ENCODE measurements around the gene USP17L21.
"Not testable (repeated sequence)": the region's sequence is repeated elsewhere in the genome, so short reads cannot be mapped to it uniquely, and the experiment has no call there.

Gene USP17L21, protein sequence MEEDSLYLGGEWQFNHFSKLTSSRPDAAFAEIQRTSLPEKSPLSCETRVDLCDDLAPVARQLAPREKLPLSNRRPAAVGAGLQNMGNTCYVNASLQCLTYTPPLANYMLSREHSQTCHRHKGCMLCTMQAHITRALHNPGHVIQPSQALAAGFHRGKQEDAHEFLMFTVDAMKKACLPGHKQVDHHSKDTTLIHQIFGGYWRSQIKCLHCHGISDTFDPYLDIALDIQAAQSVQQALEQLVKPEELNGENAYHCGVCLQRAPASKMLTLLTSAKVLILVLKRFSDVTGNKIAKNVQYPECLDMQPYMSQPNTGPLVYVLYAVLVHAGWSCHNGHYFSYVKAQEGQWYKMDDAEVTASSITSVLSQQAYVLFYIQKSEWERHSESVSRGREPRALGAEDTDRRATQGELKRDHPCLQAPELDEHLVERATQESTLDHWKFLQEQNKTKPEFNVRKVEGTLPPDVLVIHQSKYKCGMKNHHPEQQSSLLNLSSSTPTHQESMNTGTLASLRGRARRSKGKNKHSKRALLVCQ

DNA sequence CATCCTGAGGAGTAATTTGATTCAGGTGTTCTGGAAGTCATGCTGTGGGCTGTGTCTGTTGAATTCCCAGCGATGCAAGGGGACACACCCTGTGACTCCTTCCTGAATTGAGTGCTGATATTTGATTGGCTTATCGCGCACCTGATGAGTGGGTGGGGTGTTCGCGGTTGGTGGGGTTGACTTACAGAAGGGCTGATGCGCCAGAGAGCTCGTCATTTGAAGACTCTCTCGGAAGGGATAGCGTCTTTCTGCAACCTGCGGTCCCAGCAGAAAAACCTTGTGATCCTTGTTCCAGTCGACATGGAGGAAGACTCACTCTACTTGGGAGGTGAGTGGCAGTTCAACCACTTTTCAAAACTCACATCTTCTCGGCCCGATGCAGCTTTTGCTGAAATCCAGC, at the start of gene USP17L21:
Gene USP17L21 (plus strand): TSS at position 301 of the 400 bp plus-strand sequence. CDS start 0 bp downstream, at position 301.
- not testable (repeated sequence) for H3K4me3 ChIP-seq (ENCODE audit: low read depth, low read length)

DNA sequence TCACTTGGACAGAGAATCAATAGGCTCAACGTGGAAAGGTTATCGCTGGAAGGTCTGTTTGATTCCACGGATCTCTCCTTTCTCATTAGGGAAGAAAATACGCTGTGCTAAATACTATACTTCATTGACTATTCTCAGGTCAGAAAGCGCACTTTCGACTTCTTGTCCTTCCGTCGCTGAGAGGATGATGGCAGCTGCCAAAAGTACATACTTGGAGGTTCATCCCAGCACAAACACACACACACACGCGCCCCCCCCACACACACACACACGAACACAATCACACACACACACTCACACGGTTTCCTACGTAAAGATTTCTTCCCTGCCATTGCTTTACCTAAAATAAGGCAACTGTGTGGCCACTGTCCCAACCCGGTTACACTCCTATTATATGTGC, 48.0 kb upstream of the USP17L21 start:
- not testable (repeated sequence) for H3K4me3 ChIP-seq (ENCODE audit: low read depth, low read length)

DNA sequence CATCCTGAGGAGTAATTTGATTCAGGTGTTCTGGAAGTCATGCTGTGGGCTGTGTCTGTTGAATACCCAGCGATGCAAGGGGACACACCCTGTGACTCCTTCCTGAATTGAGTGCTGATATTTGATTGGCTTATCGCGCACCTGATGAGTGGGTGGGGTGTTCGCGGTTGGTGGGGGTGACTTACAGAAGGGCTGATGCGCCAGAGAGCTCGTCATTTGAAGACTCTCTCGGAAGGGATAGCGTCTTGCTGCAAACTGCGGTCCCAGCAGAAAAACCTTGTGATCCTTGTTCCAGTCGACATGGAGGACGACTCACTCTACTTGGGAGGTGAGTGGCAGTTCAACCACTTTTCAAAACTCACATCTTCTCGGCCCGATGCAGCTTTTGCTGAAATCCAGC, 47.6 kb upstream of the USP17L21 start, which contains the start of gene USP17L11:
Gene USP17L11 (plus strand): TSS at position 301 of the 400 bp plus-strand sequence. CDS start 0 bp downstream, at position 301.
- H3K4me3 ChIP-seq (ENCODE audit: low read depth, low read length): not testable (repeated sequence)

DNA sequence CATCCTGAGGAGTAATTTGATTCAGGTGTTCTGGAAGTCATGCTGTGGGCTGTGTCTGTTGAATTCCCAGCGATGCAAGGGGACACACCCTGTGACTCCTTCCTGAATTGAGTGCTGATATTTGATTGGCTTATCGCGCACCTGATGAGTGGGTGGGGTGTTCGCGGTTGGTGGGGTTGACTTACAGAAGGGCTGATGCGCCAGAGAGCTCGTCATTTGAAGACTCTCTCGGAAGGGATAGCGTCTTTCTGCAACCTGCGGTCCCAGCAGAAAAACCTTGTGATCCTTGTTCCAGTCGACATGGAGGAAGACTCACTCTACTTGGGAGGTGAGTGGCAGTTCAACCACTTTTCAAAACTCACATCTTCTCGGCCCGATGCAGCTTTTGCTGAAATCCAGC, 42.8 kb upstream of the USP17L21 start, which contains the start of gene USP17L12:
Gene USP17L12 (plus strand): TSS at position 301 of the 400 bp plus-strand sequence. CDS start 0 bp downstream, at position 301.
- not testable (repeated sequence) for H3K4me3 ChIP-seq (ENCODE audit: low read depth, low read length)

DNA sequence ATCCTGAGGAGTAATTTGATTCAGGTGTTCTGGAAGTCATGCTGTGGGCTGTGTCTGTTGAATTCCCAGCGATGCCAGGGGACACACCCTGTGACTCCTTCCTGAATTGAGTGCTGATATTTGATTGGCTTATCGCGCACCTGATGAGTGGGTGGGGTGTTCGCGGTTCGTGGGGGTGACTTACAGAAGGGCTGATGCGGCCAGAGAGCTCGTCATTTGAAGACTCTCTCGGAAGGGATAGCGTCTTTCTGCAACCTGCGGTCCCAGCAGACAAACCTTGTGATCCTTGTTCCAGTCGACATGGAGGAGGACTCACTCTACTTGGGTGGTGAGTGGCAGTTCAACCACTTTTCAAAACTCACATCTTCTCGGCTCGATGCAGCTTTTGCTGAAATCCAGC, 38.1 kb upstream of the USP17L21 start, which contains the start of gene USP17L13:
Gene USP17L13 (plus strand): TSS at position 301 of the 400 bp plus-strand sequence. CDS start 0 bp downstream, at position 301.
- not testable (repeated sequence) for H3K4me3 ChIP-seq (ENCODE audit: low read depth, low read length)

DNA sequence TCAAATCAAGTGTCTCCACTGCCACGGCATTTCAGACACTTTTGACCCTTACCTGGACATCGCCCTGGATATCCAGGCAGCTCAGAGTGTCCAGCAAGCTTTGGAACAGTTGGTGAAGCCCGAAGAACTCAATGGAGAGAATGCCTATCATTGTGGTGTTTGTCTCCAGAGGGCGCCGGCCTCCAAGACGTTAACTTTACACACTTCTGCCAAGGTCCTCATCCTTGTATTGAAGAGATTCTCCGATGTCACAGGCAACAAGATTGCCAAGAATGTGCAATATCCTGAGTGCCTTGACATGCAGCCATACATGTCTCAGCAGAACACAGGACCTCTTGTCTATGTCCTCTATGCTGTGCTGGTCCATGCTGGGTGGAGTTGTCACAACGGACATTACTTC, 32.4 kb upstream of the USP17L21 start:
- H3K4me3 ChIP-seq (ENCODE audit: low read depth, low read length): not testable (repeated sequence)

DNA sequence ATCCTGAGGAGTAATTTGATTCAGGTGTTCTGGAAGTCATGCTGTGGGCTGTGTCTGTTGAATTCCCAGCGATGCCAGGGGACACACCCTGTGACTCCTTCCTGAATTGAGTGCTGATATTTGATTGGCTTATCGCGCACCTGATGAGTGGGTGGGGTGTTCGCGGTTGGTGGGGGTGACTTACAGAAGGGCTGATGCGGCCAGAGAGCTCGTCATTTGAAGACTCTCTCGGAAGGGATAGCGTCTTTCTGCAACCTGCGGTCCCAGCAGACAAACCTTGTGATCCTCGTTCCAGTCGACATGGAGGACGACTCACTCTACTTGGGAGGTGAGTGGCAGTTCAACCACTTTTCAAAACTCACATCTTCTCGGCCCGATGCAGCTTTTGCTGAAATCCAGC, 28.6 kb upstream of the USP17L21 start, which contains the start of gene USP17L15:
Gene USP17L15 (plus strand): TSS at position 301 of the 400 bp plus-strand sequence. CDS start 0 bp downstream, at position 301.
- not testable (repeated sequence) for H3K4me3 ChIP-seq (ENCODE audit: low read depth, low read length)

DNA sequence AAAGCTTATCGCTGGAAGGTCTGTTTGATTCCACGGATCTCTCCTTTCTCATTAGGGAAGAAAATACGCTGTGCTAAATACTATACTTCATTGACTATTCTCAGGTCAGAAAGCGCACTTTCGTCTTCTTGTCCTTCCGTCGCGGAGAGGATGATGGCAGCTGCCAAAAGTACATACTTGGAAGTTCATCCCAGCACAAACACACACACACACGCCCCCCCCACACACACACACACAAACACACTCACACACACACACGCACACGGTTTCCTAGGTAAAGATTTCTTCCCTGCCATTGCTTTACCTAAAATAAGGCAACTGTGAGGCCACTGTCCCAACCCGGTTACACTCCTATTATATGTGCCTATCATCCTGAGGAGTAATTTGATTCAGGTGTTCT, 24.2 kb upstream of the USP17L21 start:
- not testable (repeated sequence) for H3K4me3 ChIP-seq (ENCODE audit: low read depth, low read length)

DNA sequence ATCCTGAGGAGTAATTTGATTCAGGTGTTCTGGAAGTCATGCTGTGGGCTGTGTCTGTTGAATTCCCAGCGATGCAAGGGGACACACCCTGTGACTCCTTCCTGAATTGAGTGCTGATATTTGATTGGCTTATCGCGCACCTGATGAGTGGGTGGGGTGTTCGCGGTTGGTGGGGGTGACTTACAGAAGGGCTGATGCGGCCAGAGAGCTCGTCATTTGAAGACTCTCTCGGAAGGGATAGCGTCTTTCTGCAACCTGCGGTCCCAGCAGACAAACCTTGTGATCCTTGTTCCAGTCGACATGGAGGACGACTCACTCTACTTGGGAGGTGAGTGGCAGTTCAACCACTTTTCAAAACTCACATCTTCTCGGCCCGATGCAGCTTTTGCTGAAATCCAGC, 19.1 kb upstream of the USP17L21 start, which contains the start of gene USP17L17:
Gene USP17L17 (plus strand): TSS at position 301 of the 400 bp plus-strand sequence. CDS start 0 bp downstream, at position 301.
- H3K4me3 ChIP-seq (ENCODE audit: low read depth, low read length): not testable (repeated sequence)

DNA sequence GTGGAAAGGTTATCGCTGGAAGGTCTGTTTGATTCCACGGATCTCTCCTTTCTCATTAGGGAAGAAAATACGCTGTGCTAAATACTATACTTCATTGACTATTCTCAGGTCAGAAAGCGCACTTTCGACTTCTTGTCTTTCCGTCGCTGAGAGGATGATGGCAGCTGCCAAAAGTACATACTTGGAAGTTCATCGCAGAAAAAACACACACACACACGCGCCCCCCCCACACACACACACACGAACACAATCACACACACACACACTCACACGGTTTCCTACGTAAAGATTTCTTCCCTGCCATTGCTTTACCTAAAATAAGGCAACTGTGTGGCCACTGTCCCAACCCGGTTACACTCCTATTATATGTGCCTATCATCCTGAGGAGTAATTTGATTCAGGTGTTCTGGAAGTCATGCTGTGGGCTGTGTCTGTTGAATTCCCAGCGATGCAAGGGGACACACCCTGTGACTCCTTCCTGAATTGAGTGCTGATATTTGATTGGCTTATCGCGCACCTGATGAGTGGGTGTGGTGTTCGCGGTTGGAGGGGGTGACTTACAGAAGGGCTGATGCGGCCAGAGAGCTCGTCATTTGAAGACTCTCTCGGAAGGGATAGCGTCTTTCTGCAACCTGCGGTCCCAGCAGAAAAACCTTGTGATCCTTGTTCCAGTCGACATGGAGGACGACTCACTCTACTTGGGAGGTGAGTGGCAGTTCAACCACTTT, 14.6 kb upstream of the USP17L21 start, which contains the start of gene USP17L18:
Gene USP17L18 (plus strand): TSS at position 678 of the 728 bp plus-strand sequence. CDS start 0 bp downstream, at position 678.
- not testable (repeated sequence) for H3K4me3 ChIP-seq (ENCODE audit: low read depth, low read length)

DNA sequence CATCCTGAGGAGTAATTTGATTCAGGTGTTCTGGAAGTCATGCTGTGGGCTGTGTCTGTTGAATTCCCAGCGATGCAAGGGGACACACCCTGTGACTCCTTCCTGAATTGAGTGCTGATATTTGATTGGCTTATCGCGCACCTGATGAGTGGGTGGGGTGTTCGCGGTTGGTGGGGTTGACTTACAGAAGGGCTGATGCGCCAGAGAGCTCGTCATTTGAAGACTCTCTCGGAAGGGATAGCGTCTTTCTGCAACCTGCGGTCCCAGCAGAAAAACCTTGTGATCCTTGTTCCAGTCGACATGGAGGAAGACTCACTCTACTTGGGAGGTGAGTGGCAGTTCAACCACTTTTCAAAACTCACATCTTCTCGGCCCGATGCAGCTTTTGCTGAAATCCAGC, 9.6 kb upstream of the USP17L21 start, which contains the start of gene USP17L19:
Gene USP17L19 (plus strand): TSS at position 301 of the 400 bp plus-strand sequence. CDS start 0 bp downstream, at position 301.
- not testable (repeated sequence) for H3K4me3 ChIP-seq (ENCODE audit: low read depth, low read length)

DNA sequence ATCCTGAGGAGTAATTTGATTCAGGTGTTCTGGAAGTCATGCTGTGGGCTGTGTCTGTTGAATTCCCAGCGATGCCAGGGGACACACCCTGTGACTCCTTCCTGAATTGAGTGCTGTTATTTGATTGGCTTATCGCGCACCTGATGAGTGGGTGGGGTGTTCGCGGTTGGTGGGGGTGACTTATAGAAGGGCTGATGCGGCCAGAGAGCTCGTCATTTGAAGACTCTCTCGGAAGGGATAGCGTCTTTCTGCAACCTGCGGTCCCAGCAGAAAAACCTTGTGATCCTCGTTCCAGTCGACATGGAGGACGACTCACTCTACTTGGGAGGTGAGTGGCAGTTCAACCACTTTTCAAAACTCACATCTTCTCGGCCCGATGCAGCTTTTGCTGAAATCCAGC, 4.8 kb upstream of the USP17L21 start, which contains the start of gene USP17L20:
Gene USP17L20 (plus strand): TSS at position 301 of the 400 bp plus-strand sequence. CDS start 0 bp downstream, at position 301.
- H3K4me3 ChIP-seq (ENCODE audit: low read depth, low read length): not testable (repeated sequence)

DNA sequence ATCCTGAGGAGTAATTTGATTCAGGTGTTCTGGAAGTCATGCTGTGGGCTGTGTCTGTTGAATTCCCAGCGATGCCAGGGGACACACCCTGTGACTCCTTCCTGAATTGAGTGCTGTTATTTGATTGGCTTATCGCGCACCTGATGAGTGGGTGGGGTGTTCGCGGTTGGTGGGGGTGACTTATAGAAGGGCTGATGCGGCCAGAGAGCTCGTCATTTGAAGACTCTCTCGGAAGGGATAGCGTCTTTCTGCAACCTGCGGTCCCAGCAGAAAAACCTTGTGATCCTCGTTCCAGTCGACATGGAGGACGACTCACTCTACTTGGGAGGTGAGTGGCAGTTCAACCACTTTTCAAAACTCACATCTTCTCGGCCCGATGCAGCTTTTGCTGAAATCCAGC, 4.6 kb downstream of the USP17L21 start, which contains the start of gene USP17L22:
Gene USP17L22 (plus strand): TSS at position 301 of the 400 bp plus-strand sequence. CDS start 0 bp downstream, at position 301.
- H3K4me3 ChIP-seq (ENCODE audit: low read depth, low read length): not testable (repeated sequence)

DNA sequence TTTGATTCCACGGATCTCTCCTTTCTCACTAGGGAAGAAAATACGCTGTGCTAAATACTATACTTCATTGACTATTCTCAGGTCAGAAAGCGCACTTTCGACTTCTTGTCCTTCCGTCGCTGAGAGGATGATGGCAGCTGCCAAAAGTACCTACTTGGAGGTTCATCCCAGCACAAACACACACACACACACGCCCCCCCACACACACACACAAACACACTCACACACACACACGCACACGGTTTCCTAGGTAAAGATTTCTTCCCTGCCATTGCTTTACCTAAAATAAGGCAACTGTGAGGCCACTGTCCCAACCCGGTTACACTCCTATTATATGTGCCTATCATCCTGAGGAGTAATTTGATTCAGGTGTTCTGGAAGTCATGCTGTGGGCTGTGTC, 9.0 kb downstream of the USP17L21 start:
- H3K4me3 ChIP-seq (ENCODE audit: low read depth, low read length): not testable (repeated sequence)
